Camera-type eye (tissue), 1 donor: ENCODE measurements around the gene PRKACG. TPM values are rescaled to one million over a fixed set of nuclear protein-coding genes. Genes with fewer than 3 reads are reported as not detected.

ENCODE experiments used
- total RNA-seq: library from RNA; depleted of rRNA; stranded (reverse); fragments of >200 nt; gene quantifications from one replicate; pipeline ENCODE4 v1.2.3, GENCODE V29; 2014

The PRKACG gene
- not detected for total RNA-seq

GRCh38 chr9:69014013-69014412, at the start of gene PRKACG:
Gene PRKACG (minus strand): TSS chr9:69014113. CDS start chr9:69014092, 21 bp downstream.

GRCh38 chr9:69035438-69036308, 21.8 kb upstream of the PRKACG start, which contains the start of gene FXN:
Gene FXN (plus strand): TSS chr9:69035752. CDS start chr9:69035783, 31 bp downstream.

Other genes with a start within 250 kb of the PRKACG start
- gene FXN, start 21.6 kb upstream of the PRKACG start, total RNA-seq = 6.0 TPM
- 104 TPM for gene TJP2, start 160.2 kb upstream of the PRKACG start, total RNA-seq